ENCODE measurements around the gene PABPC1L.

The PABPC1L gene

DNA sequence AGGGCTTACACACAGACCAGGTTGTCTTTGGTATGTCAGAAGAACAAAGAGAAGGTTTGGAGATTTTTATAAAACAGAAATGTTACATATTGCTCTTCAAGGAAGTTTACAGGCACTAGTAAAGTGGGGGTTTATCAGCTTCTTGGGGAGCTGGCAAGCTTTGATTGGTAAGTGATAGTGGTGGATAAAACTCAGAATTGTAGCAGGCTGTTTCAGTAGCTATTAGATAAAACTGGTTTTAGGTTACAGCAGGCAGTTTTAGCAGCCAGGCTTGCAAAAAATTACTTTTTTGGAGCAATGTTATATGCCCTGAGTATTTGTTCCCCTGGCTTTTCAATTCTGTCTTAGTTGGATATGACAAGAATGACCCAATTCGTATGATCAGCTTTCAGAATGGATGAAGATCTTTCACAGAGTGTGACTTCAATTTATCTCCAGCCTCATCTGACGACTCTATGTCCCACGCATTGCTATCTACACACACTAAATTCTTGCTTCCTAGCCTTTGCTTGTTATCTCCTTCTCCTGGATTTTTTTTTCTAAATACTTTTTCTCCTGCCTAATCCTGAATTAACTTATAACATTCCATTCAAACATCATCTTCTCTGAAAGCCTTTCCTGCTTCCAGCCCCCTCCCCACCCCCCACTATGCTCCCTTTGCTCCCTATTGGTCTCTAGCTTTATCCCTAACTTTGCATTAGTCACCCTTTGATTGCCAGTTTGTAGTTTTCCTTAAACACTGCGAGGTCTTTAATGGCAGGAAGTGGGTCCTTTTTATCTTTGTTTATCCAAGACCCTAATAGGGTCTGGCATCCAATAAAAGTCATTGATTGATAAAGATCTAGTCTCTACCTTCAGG is 51.4 kb downstream of the PABPC1L start:
- TF ChIP-seq, protein P1, sequence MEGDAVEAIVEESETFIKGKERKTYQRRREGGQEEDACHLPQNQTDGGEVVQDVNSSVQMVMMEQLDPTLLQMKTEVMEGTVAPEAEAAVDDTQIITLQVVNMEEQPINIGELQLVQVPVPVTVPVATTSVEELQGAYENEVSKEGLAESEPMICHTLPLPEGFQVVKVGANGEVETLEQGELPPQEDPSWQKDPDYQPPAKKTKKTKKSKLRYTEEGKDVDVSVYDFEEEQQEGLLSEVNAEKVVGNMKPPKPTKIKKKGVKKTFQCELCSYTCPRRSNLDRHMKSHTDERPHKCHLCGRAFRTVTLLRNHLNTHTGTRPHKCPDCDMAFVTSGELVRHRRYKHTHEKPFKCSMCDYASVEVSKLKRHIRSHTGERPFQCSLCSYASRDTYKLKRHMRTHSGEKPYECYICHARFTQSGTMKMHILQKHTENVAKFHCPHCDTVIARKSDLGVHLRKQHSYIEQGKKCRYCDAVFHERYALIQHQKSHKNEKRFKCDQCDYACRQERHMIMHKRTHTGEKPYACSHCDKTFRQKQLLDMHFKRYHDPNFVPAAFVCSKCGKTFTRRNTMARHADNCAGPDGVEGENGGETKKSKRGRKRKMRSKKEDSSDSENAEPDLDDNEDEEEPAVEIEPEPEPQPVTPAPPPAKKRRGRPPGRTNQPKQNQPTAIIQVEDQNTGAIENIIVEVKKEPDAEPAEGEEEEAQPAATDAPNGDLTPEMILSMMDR (IDR thresholded peaks at IDR 0.05; ENCODE audit: low read depth, low read length): no peak
- H3K4me3 ChIP-seq (ENCODE audit: low read depth, low read length): no peak overlapping the region

GRCh38 chr20:44961870-44962267 is 52.0 kb downstream of the PABPC1L start:
- TF ChIP-seq, protein P1 (IDR thresholded peaks at IDR 0.05; ENCODE audit: low read depth, low read length): no peak
- H3K4me3 ChIP-seq (ENCODE audit: low read depth, low read length): no peak overlapping the region

- TF ChIP-seq, protein P1 (IDR thresholded peaks at IDR 0.05; ENCODE audit: low read depth, low read length): no peak
- no peak overlapping the region for H3K4me3 ChIP-seq (ENCODE audit: low read depth, low read length)
These were observed 52.6 kb downstream of the PABPC1L start for GRCh38 chr20:44962483-44962882.

- TF ChIP-seq, protein P1 (IDR thresholded peaks at IDR 0.05; ENCODE audit: low read depth, low read length): no peak
- no peak overlapping the region for H3K4me3 ChIP-seq (ENCODE audit: low read depth, low read length)
These were observed 53.7 kb downstream of the PABPC1L start for GRCh38 chr20:44963325-44964215.

DNA sequence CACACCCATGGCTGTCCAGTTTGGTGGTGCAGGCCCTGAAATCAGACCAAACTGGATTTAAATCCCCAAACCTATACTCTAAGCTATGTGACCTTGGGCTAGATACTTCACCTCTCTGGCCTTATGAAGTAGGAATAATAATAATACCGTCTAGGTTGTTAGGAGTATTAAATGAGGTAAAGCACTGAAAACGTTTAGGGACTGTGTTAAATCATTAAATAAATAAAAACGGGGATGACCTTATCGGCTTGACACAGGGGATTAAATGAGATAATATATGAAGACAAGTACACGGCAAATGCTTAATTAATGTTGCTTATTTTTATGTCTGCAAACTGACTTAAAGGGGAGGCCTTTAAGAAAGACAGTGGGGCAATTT is 55.8 kb downstream of the PABPC1L start:
- TF ChIP-seq, protein P1 (IDR thresholded peaks at IDR 0.05; ENCODE audit: low read depth, low read length): no peak
- peak overlapping the region; percentile 99 for H3K4me3 ChIP-seq (ENCODE audit: low read depth, low read length)

DNA sequence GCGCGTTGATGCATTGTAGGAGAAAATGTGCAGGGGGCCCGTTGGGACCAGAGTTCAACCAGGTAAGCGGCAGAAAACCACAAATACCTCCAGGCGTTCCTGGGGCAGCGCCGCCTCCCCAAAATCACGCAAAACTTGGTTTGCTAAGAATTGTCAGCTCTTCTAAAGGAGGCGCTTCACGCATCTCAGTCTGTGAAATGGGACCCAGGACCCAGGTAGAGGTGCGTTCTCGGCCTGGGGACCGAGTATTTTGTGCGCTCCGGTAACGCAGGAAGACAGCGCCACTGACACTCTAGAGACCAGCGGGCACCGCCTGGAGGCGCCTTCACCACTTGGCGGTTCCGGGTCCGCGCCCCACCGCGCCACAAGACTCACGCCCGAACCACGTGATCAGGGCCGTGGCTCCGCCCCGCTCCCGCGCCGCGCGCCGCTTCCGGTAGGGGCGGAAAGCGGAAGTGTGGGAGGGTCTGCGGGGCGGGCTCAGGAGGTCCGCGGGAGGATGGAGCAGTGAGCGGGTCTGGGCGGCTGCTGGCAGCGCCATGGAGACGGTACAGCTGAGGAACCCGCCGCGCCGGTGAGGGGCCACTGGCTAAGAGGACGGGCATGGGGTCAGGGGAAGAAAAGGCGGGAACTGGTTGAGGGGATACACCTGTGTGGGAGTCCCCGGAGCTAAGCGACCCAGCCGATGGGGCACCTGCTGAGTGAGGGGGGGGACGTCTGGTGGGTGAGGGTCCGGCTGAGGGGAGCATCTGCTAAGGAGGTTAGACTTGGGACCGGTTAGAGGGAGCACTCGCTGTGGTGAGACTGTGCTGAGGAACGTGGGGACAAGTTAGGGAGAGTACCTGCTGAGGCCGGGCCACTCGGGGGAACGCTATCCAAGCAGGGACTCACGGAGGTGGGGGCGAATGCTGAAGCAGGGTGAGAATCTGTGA is 56.4 kb downstream of the PABPC1L start, which contains the start of gene STK4:
STK4 (plus strand) TSS at position 483 of the 932 bp plus-strand sequence; CDS start at position 540, 57 bp downstream.
- TF ChIP-seq, protein P1 (IDR thresholded peaks at IDR 0.05; ENCODE audit: low read depth, low read length): peak; percentile 31; the same call in 1 of the 2 replicates
- H3K4me3 ChIP-seq (ENCODE audit: low read depth, low read length): peak within 1 kb of the TSS; percentile 99

All from WI38 (cell line).